ENCODE data around the gene FOCAD. TPM values are rescaled to one million over a fixed set of nuclear protein-coding genes. Genes with fewer than 3 reads are reported as not detected.

Gene FOCAD
- total RNA-seq, 1 donor from 2014 or later, result 25.5 TPM

DNA sequence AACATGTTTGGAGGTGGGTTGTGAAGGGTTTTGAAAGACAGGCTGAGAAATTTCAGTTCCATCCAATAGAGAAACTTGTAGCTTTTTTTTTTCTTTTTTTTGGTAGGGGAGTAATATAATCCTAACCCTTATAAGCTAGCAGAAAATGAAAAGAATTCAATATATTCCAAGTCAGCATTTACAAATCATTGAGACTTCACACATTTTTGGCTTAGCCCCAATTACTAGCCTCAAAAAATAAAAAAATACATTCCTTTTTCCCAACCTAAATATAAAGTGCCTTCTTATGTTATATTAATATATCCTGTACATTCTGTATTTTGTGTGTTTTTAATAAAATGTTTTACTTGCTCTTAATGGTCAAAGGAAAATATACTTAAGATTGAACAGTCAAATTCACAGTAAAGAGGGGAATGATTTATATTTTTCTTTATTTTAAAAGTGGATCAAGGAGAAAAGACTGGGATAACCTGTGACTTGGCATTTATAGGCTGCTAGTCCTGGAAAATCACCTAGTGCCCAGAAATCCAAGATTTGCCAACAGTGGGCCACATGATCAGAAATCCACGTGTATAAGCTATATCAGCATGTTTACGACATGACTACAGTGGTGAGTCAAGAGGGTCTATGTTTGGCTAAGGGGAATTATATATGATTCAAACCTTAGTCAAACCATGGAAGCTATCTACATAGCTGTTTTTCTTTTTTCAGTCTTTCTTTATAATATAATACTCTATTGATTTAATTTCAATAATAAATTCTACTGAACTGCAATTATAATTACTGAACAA lies 332.8 kb downstream of the FOCAD start:
- intact Hi-C loops (cut with DNase I), result no loop called here
- H3K4me3 ChIP-seq, result no peak overlapping the region
- H3K36me3 ChIP-seq, result peaks cover 17% of the 10 kb centered on the region
- no peaks in the 10 kb centered on the region for H3K27me3 ChIP-seq
- TF ChIP-seq, protein P1, sequence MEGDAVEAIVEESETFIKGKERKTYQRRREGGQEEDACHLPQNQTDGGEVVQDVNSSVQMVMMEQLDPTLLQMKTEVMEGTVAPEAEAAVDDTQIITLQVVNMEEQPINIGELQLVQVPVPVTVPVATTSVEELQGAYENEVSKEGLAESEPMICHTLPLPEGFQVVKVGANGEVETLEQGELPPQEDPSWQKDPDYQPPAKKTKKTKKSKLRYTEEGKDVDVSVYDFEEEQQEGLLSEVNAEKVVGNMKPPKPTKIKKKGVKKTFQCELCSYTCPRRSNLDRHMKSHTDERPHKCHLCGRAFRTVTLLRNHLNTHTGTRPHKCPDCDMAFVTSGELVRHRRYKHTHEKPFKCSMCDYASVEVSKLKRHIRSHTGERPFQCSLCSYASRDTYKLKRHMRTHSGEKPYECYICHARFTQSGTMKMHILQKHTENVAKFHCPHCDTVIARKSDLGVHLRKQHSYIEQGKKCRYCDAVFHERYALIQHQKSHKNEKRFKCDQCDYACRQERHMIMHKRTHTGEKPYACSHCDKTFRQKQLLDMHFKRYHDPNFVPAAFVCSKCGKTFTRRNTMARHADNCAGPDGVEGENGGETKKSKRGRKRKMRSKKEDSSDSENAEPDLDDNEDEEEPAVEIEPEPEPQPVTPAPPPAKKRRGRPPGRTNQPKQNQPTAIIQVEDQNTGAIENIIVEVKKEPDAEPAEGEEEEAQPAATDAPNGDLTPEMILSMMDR (IDR thresholded peaks at IDR 0.05), result no peak
- H3K4me1 ChIP-seq, result no peaks in the 10 kb centered on the region
- DNase-seq, result no peak
- no peaks in the 10 kb centered on the region for H3K9me3 ChIP-seq
- H3K27ac ChIP-seq, result no peak overlapping the region
- ATAC-seq, result no peak

DNA sequence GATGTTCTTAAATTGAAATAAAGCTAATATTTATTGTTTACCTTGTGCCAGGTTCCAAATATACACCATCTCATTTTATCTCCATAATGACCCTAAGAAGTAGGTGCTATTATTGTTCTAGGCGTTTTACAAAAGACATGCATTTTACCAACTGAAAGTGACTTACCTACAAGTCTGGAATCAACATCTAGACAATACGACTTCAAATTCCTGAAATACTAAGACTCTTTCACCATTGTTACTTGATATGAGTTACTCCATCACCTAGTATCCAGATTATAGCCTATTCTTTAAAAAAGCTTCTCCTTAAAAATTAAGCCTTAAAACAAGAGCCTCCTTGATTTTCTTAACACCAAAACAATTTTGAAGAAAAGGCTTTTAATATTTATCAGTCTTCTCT lies 334.1 kb downstream of the FOCAD start:
- TF ChIP-seq, protein P1 (IDR thresholded peaks at IDR 0.05), result no peak
- Histone ChIP-seq H3K27ac (no peak overlapping the region), H3K9me3 (no peaks in the 10 kb centered on the region), H3K4me1 (no peaks in the 10 kb centered on the region), H3K4me3 (no peak overlapping the region), H3K27me3 (no peaks in the 10 kb centered on the region), H3K36me3 (peaks cover 14% of the 10 kb centered on the region)
- intact Hi-C loops (cut with DNase I), result no loop called here
- no peak for ATAC-seq
- DNase-seq, result no peak

- Histone ChIP-seq H3K27ac (no peak overlapping the region), H3K9me3 (no peaks in the 10 kb centered on the region), H3K27me3 (no peaks in the 10 kb centered on the region), H3K4me1 (no peaks in the 10 kb centered on the region), H3K4me3 (no peak overlapping the region), H3K36me3 (no peaks in the 10 kb centered on the region)
- intact Hi-C loops (cut with DNase I), result no loop called here
- TF ChIP-seq, protein P1 (IDR thresholded peaks at IDR 0.05), result no peak
- DNase-seq (no peak), ATAC-seq (peak; percentile 16)
These were observed 339.8 kb downstream of the FOCAD start for GRCh38 chr9:21023861-21024260.

GRCh38 chr9:21027295-21027694 lies 343.2 kb downstream of the FOCAD start:
- ATAC-seq, result no peak
- TF ChIP-seq, protein P1 (IDR thresholded peaks at IDR 0.05), result no peak

GRCh38 chr9:21028466-21028865 lies 344.4 kb downstream of the FOCAD start:
- TF ChIP-seq, protein P1 (IDR thresholded peaks at IDR 0.05), result no peak
- Histone ChIP-seq H3K27me3 (no peaks in the 10 kb centered on the region), H3K9me3 (no peaks in the 10 kb centered on the region), H3K4me3 (no peak overlapping the region), H3K36me3 (no peaks in the 10 kb centered on the region), H3K27ac (no peak overlapping the region), H3K4me1 (peaks cover 3% of the 10 kb centered on the region)
- intact Hi-C loops (cut with DNase I), result no loop called here
- ATAC-seq (no peak), DNase-seq (no peak)

More at GRCh38 chr9:21027295-21027694, 343.2 kb downstream of the FOCAD start:
- H3K4me1 ChIP-seq, result peaks cover 3% of the 10 kb centered on the region
- no peaks in the 10 kb centered on the region for H3K9me3 ChIP-seq
- intact Hi-C loops (cut with DNase I), result no loop called here
- no peak for DNase-seq
- no peaks in the 10 kb centered on the region for H3K36me3 ChIP-seq
- no peak overlapping the region for H3K27ac ChIP-seq
- H3K4me3 ChIP-seq, result no peak overlapping the region
- H3K27me3 ChIP-seq, result no peaks in the 10 kb centered on the region

Data from upper lobe of right lung (tissue), 1 donor.